ENCODE data around the gene KREMEN2.

The KREMEN2 gene

DNA sequence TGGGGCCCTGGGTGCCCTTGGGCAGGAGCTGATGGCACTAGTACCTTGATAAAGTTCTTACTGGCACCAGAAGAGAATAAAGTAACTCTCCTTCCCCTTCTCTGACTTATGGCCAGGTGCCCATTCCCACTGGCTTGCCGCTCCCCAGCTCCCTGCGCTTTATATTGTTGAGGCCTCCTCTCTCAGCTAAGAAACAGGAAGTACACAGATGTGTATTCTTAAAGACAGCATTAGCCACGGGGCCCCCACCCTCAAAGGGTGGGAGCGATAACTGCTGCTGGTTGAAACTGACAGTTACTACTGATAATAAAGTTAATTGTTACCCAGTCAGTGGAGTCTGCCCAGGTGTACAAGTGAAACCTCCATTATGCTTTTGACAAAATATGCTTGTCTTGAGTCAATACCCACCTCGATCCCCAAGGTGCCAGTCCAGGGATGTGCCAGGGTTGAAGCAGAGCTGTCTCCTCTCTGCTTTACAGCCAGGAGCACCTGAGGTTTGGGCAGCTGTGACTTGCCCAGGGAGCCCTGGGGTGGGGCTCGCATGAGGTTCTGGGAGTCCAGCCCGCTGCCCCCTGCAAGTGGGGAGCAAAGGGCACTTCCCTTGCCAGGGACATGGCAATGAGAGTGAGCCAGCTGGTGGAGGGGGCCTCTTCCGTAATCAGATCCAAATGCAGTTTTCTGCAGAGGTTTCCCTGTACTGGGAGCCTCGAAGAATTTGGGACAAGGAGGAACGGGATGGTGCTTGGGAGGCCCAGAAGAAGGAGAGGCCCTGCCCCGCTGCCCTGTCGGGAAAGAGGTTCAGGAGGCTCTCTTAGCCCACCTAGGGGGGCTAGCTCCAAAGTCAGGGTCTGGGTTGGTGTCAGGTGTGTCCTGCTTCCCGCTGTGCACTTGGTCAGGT is 43.2 kb downstream of the KREMEN2 start:
- DNase-seq, result no peak

DNA sequence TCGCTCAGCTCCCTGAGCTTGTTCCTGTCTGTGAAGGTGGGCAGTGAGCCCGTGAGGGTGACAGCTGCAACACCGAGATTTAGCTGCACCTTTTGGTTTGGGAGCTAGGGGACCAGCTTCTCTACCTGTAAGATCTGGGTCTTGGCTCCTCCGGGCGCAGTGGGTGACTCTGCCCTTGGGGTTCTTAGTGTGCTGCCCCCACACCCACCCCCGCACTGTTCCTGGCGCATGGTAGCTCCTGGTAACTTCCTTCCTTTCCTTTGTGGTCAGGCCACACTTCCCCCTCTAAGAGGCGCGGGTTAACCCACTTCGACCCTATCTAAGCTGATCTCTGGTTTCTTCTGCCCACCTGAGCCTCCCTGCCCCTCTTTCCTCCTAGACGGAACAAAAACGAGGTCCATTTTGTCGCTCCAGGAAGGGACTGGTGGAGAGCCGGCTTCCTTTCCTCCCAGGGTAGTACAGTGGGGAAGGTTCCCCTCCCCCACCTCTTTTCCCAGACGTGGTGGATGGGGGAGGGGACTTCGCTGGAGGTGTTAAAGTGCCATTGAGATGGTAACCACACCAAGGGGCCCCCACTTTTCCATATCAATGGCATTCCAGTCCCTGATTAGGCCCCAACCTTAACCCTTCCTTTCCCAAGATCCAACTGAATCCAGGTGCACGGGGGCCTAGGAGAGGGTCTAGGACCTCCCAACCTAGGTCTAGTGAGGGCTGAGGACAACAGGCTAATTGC is 44.0 kb downstream of the KREMEN2 start:
- no peak for DNase-seq

DNA sequence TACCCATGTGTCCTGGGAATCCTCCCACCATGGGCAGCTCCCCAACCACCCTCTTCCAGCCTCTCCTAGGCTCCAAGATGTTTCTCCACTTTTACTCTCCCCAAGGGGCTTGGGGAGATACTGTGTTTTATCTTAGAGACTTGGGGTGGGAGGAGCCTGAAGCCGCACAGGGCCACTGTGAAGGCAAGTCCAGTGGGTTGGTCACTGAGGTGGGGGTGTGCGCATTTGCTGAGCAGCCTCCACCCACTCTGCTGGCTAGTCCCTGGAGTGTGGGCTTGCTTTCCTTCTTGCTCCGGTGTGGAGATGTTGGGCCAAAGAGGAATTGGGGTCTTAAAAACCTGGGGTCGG is 44.6 kb downstream of the KREMEN2 start:
- no peak for DNase-seq

DNA sequence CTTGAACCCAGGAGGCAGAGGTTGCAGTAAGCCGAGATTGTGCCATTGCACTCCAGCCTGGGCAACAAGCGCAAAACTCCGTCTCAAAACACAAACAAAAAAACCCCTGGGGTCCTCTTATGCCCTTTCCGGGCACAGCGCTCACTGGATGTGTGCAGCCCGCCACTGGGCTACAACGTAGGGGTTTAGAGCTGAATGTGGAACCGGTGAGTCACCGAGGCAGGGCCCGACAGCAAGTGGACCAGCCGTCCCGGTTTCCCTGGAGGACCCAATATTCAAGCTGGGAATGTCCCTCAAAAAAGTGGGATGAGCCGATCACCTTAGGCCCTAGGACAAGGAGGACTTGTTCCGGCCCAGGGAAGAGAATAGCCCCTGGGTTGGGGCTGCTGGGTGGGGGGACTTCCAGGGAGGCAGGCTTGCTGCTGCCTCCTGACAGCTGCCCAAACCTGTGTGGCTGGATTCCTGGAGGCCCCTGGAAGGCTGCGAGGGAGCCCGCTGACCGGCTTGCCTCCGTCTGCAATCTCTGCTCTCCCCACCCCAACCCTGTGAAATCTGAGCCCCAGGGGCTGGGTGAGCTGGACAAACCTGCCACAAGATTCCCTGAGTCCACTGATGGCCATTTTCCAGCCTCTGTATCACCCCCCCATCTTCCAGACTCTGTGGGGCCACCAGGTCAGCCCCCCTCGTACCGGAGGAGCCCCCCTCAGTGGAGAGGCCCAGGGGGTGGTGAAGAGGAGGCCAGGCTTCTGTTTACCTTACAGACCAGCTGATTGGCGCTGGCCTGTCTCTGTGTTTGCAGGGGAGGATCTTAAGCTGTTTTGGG is 45.7 kb downstream of the KREMEN2 start:
- no peak for DNase-seq

DNA sequence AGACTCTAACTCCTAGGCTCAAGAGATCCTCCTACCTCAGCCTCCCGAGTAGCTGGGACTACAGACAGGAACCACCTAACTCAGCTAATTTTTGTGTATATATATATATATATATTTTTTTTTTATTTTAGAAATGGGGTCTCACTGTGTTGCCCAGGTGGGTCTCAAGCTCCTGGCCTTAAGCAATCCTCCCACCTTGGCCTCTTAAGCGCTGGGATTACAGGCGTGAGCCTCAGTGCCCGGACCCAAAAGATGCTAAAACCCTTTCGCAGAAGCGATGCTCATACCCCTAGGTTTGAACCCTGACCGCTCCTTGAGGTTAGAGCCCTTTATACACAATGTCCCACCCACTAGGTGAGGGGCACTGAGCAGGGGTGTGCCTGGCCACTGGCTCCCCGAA is 46.4 kb downstream of the KREMEN2 start:
- no peak for DNase-seq

DNA sequence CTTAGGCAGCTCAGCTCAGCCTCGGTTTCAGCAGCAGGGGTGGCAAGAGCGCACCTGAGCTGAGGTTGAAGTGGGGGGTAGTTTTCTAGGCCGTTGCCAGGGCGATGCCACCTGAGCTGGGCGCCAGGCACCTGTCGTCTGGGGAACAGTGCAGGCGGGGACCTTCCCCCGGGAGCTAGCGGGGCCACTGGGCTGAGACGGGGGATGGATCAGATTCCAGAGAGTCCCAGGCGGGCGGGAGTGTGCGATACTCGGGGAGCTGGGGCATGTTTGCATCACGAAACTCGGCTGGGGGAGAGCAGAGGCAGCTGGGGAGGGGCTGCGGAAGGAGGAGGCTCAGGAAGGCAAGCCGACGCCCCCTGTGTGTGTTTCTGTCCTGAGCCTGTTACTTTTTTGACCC is 48.2 kb downstream of the KREMEN2 start:
- DNase-seq, result no peak

DNA sequence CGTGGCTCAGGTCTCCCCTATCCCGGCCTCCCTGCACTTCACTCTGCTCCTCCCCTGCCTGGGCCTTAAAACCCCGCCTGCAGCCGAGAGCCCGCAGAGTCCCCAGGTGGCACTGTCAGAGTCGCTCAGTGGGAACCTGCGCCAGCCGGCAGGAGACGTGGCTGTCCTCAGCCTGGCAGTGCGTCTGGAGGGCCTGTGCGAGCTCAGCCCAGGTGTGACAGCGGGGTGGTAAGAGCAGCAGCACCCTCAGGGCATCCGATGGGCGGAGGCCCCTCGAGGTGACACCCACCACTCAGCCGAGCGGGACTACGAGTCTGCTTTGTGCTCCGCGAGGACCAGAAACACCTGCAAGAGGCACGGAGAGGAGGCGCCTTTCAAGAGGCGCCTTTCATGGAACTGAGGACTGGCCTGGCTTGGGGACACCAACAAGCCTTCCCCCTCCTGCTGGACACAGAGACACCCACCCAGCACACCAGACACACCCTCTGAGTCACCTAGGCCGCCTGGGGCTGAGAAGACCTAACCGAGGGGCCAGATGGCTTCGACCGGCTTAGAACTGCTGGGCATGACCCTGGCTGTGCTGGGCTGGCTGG is 48.8 kb downstream of the KREMEN2 start, which contains the start of gene CLDN9:
CLDN9 (plus strand) TSS at position 96 of the 593 bp plus-strand sequence; CDS start at position 536, 440 bp downstream.
- DNase-seq, result no peak

DNA sequence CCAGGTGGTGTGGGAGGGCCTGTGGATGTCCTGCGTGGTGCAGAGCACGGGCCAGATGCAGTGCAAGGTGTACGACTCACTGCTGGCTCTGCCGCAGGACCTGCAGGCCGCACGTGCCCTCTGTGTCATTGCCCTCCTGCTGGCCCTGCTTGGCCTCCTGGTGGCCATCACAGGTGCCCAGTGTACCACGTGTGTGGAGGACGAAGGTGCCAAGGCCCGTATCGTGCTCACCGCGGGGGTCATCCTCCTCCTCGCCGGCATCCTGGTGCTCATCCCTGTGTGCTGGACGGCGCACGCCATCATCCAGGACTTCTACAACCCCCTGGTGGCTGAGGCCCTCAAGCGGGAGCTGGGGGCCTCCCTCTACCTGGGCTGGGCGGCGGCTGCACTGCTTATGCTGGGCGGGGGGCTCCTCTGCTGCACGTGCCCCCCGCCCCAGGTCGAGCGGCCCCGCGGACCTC is 49.4 kb downstream of the KREMEN2 start:
- no peak for DNase-seq

DNA sequence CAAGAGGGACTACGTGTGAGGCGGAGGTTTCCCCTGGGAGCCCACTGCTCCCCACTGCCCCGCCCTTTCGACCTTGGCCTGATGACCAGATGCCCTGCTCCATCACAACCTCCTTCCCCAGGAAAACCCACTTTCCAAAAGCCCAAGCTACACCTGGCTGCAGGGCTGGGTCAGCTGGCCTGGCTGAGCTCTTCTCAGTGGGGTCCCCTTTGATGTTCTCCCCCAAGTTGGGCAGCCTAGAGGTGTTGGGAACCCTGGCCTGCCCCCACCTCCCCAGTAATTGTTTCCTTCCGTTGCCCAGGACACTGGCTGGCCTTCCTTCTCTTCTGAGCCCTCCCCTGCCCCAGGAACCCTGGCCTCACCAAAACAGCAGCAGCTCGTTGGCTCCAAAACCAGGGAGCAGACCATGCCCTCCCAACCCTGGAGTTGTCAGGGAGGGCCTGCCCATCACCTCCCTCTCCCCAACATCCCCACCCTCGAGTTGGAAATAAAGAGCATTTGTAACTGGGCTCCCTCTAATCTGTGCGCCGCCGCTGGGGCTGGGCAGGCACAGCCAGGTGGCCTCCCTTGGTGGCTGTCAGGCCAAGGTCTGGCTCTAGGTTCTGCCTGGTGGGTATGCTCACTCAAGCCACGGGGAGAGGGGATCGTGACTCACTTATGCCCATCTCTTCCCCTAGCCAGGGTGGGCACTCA is 50.1 kb downstream of the KREMEN2 start:
- DNase-seq, result no peak

DNA sequence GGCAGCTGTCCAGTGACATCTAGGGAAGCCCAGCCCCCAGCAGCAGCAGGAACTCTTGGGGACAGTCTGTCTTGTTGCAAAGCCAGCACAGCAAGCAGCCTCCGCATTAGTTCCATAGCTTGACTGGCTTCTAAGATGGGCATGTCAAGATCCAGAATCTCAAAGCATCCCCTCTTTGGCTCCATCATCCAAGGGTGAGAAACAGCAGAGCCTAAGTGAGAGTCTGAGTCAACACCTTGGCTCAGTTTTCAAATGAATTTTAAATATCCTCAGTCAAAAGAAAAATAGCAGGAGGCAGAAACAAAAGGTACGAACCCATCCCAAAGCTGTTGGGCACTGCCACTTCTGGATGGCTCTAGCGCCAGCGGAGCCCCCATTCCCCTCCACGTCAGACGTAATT is 50.9 kb downstream of the KREMEN2 start:
- DNase-seq, result no peak

DNA sequence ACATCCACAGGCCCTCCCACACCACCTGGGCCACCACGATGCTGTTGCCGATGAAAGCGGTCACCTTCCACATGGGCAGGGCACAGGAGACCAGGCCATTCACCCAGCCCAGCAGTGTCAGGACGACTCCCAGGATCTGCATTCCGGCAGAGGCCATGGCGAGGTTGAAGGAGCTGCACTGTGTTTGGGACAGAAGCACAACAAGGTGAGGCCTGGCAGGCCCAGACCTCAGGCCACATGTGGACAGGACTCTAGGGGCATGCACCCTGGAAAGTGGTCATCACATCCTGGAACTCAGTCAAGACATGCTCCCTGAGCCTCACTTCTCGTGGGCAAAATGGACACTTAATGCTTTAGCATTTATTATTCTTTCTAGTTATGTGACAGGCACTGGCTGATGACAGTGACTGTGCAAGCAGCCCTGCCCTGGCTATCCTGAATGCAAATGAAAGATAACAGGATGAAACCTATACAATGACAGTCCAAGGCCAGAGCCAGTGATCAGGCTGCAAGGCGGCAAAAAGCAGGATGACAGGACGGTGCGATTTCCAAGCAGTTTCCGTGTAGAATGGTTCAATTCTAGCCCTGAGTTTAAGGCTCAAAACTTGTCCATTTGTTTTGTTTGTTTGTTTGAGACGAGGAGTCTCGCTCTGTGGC is 51.9 kb downstream of the KREMEN2 start:
- DNase-seq, result no peak

DNA sequence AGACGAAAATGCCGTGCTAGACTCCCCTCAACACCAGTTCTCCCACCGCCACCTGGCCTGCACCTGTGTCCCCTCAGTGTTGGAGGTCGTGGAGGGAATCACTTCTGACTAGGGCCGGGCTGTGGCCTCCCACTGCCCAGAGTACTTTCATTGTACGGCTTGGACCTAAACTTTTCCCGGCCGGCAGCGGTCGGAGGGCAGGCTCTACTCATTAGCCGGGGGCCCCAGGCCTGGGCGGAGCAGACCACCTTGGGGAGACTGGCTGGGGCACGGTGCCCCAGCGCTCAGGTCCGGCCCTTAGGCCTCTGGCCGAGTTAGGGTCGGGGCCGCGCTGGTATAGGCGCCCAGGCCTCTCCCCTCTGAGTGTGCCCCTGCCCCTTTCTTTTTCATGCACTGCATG is 53.3 kb downstream of the KREMEN2 start:
- no peak for DNase-seq

All from CD4-positive, alpha-beta T cell treated with Interleukin-12 subunit alpha and Interleukin-12 subunit beta, for 1 hour (primary cell).